Prostate gland (tissue), 2 donors: ENCODE data around the gene MIER2.

ENCODE experiments used
- CTCF ChIP-seq, 4 experiments: fragments of 200-600 bp in 2 of 4; fragments of 450-650 bp in 2 of 4; sonication (generic) in 2 of 4; IDR thresholded peaks; 1 replicate in 3 of 4; 2 replicates in 1 of 4; pipeline ENCODE4 v1.5.1; 2016 to 2019; ENCODE audit warnings: antibody characterized with exemption in 4 of 4, mild to moderate bottlenecking in 2 of 4, moderate library complexity in 2 of 4
- POLR2A ChIP-seq: fragments of 450-650 bp; IDR thresholded peaks from one replicate; pipeline ENCODE4 v1.6.1; 2016; ENCODE audit warnings: antibody characterized with exemption, mild to moderate bottlenecking
- POLR2AphosphoS5 ChIP-seq: sonication (generic); formaldehyde crosslinking; IDR thresholded peaks from one replicate; pipeline ENCODE4 v1.6.1; 2017; ENCODE audit warnings: antibody characterized with exemption

DNA sequence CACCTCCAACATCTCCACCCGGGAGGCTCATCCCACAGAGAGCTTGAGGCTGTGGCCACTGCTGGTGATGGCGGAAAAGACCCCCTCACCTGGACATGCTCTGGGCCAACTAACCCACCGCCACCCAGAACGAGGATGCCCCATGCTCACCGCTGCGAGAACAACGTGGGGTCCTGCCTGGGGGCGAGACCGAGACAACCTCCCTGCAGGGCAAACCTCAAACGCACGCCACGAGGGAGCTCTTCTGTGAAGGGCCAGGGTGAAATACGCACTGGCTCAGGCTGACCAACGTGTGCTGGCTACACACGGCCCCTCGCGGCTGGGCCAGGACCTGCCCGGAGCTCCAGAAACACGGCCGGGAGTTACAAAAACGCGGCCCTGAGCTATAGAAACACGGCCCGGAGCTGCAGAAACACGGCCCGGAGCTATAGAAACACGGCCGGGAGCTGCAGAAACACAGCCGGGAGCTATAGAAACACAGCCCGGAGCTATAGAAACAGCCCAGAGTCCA is 34.4 kb downstream of the MIER2 start:
- no peak for TF ChIP-seq CTCF (IDR thresholded peaks at IDR 0.05)
- no peak for TF ChIP-seq POLR2A
- no peak for TF ChIP-seq POLR2AphosphoS5
